IMR-90 (cell line): ENCODE measurements around the gene GKN2. TPM values are rescaled to one million over a fixed set of nuclear protein-coding genes. Genes with fewer than 3 reads are reported as not detected.
"Not testable (repeated sequence)": the region's sequence is repeated elsewhere in the genome, so short reads cannot be mapped to it uniquely, and the experiment has no call there.

Experiments used
- ATAC-seq: fragments of 200-7000 bp; cut with Tn5 transposase; 2 replicates; pipeline ENCODE4 v1.9.1; 2020; ENCODE audit warnings: low read depth, mild to moderate bottlenecking, moderate library complexity
- BruUV-seq: library from RNA; stranded (reverse); fragments of 400-500 nt; replicated peaks from 2 replicates; lab custom pipeline; 2021; lab: Mats Ljungman, UMichigan
- CTCF ChIA-PET: fragments of 300-600 bp; formaldehyde crosslinking; extraction: SDS; loops from one replicate; lab custom pipeline; 2021; ENCODE audit warnings: antibody characterized with exemption; lab: Yijun Ruan, JAX
- POLR2A ChIA-PET: fragments of 300-600 bp; sonication (Branson Sonifier 250); formaldehyde crosslinking; loops from one replicate; lab custom pipeline; 2022; ENCODE audit warnings: antibody characterized with exemption; ENCODE audit not compliant: unreplicated experiment; lab: Charles Lee
- DNase-seq: peaks from one replicate; pipeline ENCODE4 v3.0.0; 2013
- H2AFZ ChIP-seq: replicated peaks from 2 replicates; pipeline ENCODE3; 2013; ENCODE audit warnings: low read length, mild to moderate bottlenecking; ENCODE audit not compliant: poor library complexity
- H2AK5ac ChIP-seq: 2 replicates; pipeline ENCODE4 v1.6.1; 2013; ENCODE audit warnings: low read depth, low read length, inconsistent platforms
- H2AK9ac ChIP-seq: replicated peaks from 2 replicates; pipeline ENCODE3; 2013; ENCODE audit warnings: mild to moderate bottlenecking, low read depth, low read length, moderate library complexity; ENCODE audit not compliant: poor library complexity
- H2BK120ac ChIP-seq: 2 replicates; pipeline ENCODE4 v1.6.1; 2013; ENCODE audit warnings: low read depth, low read length, inconsistent platforms
- H2BK15ac ChIP-seq: 3 replicates; pipeline ENCODE4 v1.6.1; 2013; ENCODE audit warnings: low read depth, low read length, inconsistent platforms
- H2BK20ac ChIP-seq: 2 replicates; pipeline ENCODE4 v1.6.1; 2013; ENCODE audit warnings: low read depth, mild to moderate bottlenecking, inconsistent platforms, low read length, moderate library complexity
- H2BK5ac ChIP-seq: 2 replicates; pipeline ENCODE4 v1.6.1; 2013; ENCODE audit warnings: mild to moderate bottlenecking, low read depth, low read length, inconsistent platforms; ENCODE audit not compliant: poor library complexity, severe bottlenecking
- H3K14ac ChIP-seq: replicated peaks from 2 replicates; pipeline ENCODE4 v1.6.1; 2013; ENCODE audit warnings: low read depth, low read length, inconsistent platforms
- H3K18ac ChIP-seq: 2 replicates; pipeline ENCODE4 v1.6.1; 2013; ENCODE audit warnings: low read depth, low read length, control low read depth
- H3K23ac ChIP-seq: 2 replicates; pipeline ENCODE4 v1.6.1; 2013; ENCODE audit warnings: low read depth, low read length, inconsistent platforms
- H3K27ac ChIP-seq: 2 replicates; pipeline ENCODE4 v1.5.1; 2013; ENCODE audit warnings: mild to moderate bottlenecking, control low read depth, low read length; ENCODE audit not compliant: insufficient read depth
- H3K27me3 ChIP-seq: 2 replicates; pipeline ENCODE4 v1.6.1; 2013; ENCODE audit warnings: low read length; ENCODE audit not compliant: control insufficient read depth, insufficient read depth
- H3K36me3 ChIP-seq: 2 replicates; pipeline ENCODE4 v1.6.1; 2013; ENCODE audit warnings: low read length, mixed read lengths; ENCODE audit not compliant: control insufficient read depth, insufficient read depth
- H3K4ac ChIP-seq: 2 replicates; pipeline ENCODE4 v1.6.1; 2013; ENCODE audit warnings: low read depth, low read length, inconsistent platforms
- H3K4me1 ChIP-seq: 2 replicates; pipeline ENCODE4 v1.6.1; 2013; ENCODE audit warnings: low read length, mixed read lengths; ENCODE audit not compliant: control insufficient read depth, insufficient read depth
- H3K4me2 ChIP-seq: 2 replicates; pipeline ENCODE4 v1.6.1; 2013; ENCODE audit warnings: low read depth, mild to moderate bottlenecking, control low read depth, low read length, moderate library complexity
- H3K4me3 ChIP-seq: 2 replicates; pipeline ENCODE4 v1.5.1; 2013; ENCODE audit warnings: low read depth, mild to moderate bottlenecking, control low read depth, low read length, moderate library complexity; ENCODE audit not compliant: insufficient read depth
- H3K56ac ChIP-seq: 2 replicates; pipeline ENCODE4 v1.6.1; 2013; ENCODE audit warnings: low read length, inconsistent platforms; ENCODE audit not compliant: insufficient read depth; ENCODE audit errors: extremely low read depth
- H3K79me1 ChIP-seq, 2 experiments: 2 replicates each; pipeline ENCODE4 v1.6.1; 2013; ENCODE audit warnings: low read length in 2 of 2, inconsistent platforms in 1 of 2, low read depth in 1 of 2
- H3K9ac ChIP-seq: 2 replicates; pipeline ENCODE4 v1.6.1; 2013; ENCODE audit warnings: low read depth, low read length, control low read depth
- H3K9me1 ChIP-seq: 2 replicates; pipeline ENCODE4 v1.6.1; 2013; ENCODE audit warnings: low read length, inconsistent platforms; ENCODE audit not compliant: insufficient read depth
- H3K9me3 ChIP-seq: 2 replicates; pipeline ENCODE4 v1.6.1; 2013; ENCODE audit warnings: low read length; ENCODE audit not compliant: control insufficient read depth, insufficient read depth
- H4K20me1 ChIP-seq: 2 replicates; pipeline ENCODE4 v1.6.1; 2013; ENCODE audit warnings: low read length, inconsistent platforms; ENCODE audit not compliant: insufficient read depth
- H4K5ac ChIP-seq: 2 replicates; pipeline ENCODE4 v1.6.1; 2013; ENCODE audit warnings: mild to moderate bottlenecking, low read depth, low read length, control low read depth
- H4K8ac ChIP-seq, 2 experiments: 2 replicates each; pipeline ENCODE4 v1.6.1; 2013; ENCODE audit warnings: low read depth in 2 of 2, low read length in 2 of 2, control low read depth in 1 of 2, inconsistent platforms in 1 of 2
- H4K91ac ChIP-seq: 2 replicates; pipeline ENCODE4 v1.6.1; 2013; ENCODE audit warnings: low read depth, low read length, inconsistent platforms; ENCODE audit not compliant: insufficient read depth
- WGBS, 2 experiments: methylation state at CpG; one replicate each; pipeline versions ENCODE4 v1.1.5 to v1.1.7; 2013; ENCODE audit warnings: missing lambda C conversion rate in 2 of 2; ENCODE audit not compliant: insufficient read length in 1 of 2; ENCODE audit errors: extremely low coverage in 2 of 2; 5-methylcytosine and 5-hydroxymethylcytosine counted together
- dilution Hi-C: fragments of 300-500 bp; cut with HindIII; formaldehyde crosslinking; loops from one replicate; pipeline ENCODE4 v1.14.3; 2018; ENCODE audit warnings: low sequenced_read_pairs; ENCODE audit not compliant: unreplicated experiment
- in situ Hi-C: fragments of 300-500 bp; cut with MboI; formaldehyde crosslinking; loops from 3 replicates; pipeline ENCODE4 v1.14.3; 2019; ENCODE audit warnings: low sequenced_read_pairs, inconsistent platforms, mixed read lengths
- intact Hi-C: fragments of 100-400 bp; cut with micrococcal nuclease; formaldehyde crosslinking; loops from 2 replicates; pipeline ENCODE4 v1.10.0; 2022
- polyA plus RNA-seq, 3 experiments: library from polyadenylated mRNA; depleted of rRNA; stranded (reverse); fragments of >200 nt; gene quantifications; 2 replicates each; pipeline ENCODE4 v1.2.3, GENCODE V29; 2012; ENCODE audit warnings: low replicate concordance in 1 of 3
- total RNA-seq: library from RNA; depleted of rRNA; stranded (reverse); fragments of >200 nt; gene quantifications from 2 replicates; pipeline ENCODE4 v1.2.3, GENCODE V29; 2012

The GKN2 gene
- total and polyA plus RNA-seq, 2 of the 4 experiments (the other 2 are of a cell fraction): not detected

DNA sequence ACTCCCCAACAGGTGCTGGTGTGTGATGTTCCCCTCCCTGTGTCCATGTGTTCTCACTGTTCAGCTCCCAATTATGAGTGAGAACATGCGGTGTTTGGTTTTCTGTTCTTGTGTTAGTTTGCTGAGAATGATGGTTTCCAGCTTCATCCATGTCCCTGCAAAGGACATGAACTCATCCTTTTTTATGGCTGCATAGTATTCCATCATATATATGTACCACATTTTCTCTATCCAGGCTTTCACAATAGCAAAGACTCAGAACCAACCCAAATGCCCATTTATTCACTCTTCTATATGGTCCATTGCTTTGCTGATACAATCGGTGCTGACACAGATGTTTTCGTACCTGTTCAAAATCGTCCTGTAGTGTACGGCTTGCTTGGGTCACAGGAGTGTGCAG is 2.7 kb upstream of the GKN2 start:
- H2BK15ac ChIP-seq, H4K20me1 ChIP-seq, in situ Hi-C loops, dilution Hi-C loops, H2AFZ ChIP-seq, H2AK9ac ChIP-seq, CTCF ChIA-PET, BruUV-seq, H3K4me2 ChIP-seq, H3K36me3 ChIP-seq, H3K18ac ChIP-seq, H2BK20ac ChIP-seq, H3K9me3 ChIP-seq, intact Hi-C loops, H3K79me1 ChIP-seq, H3K27ac ChIP-seq, H3K4me3 ChIP-seq, H3K56ac ChIP-seq, DNase-seq, H3K4me1 ChIP-seq, ATAC-seq, H2BK5ac ChIP-seq, H3K9ac ChIP-seq, H4K8ac ChIP-seq, H4K5ac ChIP-seq, H2BK120ac ChIP-seq, H4K91ac ChIP-seq, H3K27me3 ChIP-seq, H2AK5ac ChIP-seq, H3K23ac ChIP-seq, H3K9me1 ChIP-seq, POLR2A ChIA-PET, H3K14ac ChIP-seq, H3K4ac ChIP-seq: not testable (repeated sequence)
- WGBS, 2 experiments: no CpG with 5 or more reads among the region's 5 CpGs
